Uterus (tissue), 4 donors: ENCODE data around the gene XIRP2. TPM values are rescaled to one million over a fixed set of nuclear protein-coding genes. Genes with fewer than 3 reads are reported as not detected.

Source experiments
- DNase-seq, 2 donors: peaks; one replicate each; pipeline ENCODE4 v3.0.0-alpha.2; 2019 to 2020
- H3K27ac ChIP-seq, 2 donors: fragments of 200-600 bp; sonication (generic); 1 replicate in 1 of 2; 2 replicates in 1 of 2; pipeline ENCODE4 v1.5.1; 2016 to 2018
- H3K27me3 ChIP-seq, 2 donors: fragments of 200-600 bp; sonication (generic); one replicate each; pipeline ENCODE4 v1.5.1; 2018 to 2019; ENCODE audit warnings: control low read depth in 1 of 2
- H3K36me3 ChIP-seq, 2 donors: fragments of 200-600 bp; sonication (generic); one replicate each; pipeline ENCODE4 v1.5.1; 2019; ENCODE audit warnings: control low read depth in 1 of 2
- H3K4me1 ChIP-seq, 2 donors: fragments of 200-600 bp; sonication (generic); one replicate each; pipeline ENCODE4 v1.5.1; 2018 to 2019; ENCODE audit warnings: control low read depth in 1 of 2
- H3K4me3 ChIP-seq, 2 donors: fragments of 200-600 bp; sonication (generic); 1 replicate in 1 of 2; 2 replicates in 1 of 2; pipeline ENCODE4 v1.5.1; 2018 to 2019; ENCODE audit warnings: mild to moderate bottlenecking in 1 of 2
- H3K9me3 ChIP-seq, 2 donors: fragments of 200-600 bp; sonication (generic); one replicate each; pipeline ENCODE4 v1.5.1; 2019; ENCODE audit warnings: control low read depth in 1 of 2
- POLR2A ChIP-seq, 2 donors: fragments of 450-650 bp; IDR thresholded peaks; one replicate each; pipeline ENCODE4 v1.6.1; 2016; ENCODE audit warnings: antibody characterized with exemption in 2 of 2, mild to moderate bottlenecking in 1 of 2, moderate library complexity in 1 of 2
- intact Hi-C: fragments of 100-400 bp; cut with DNase I; formaldehyde crosslinking; loops from one replicate; pipeline ENCODE4 v1.15.1; 2023; ENCODE audit warnings: low total_unique reads
- total RNA-seq, 4 donors: library from RNA; depleted of rRNA in 3 of 4; stranded (reverse); fragments of >200 nt in 3 of 4; gene quantifications; one replicate each; pipeline versions ENCODE4 v1.1.0 to v1.2.4, GENCODE V29; 2014 to 2023
- TF ChIP-seq, protein P1 (sequence below), 4 experiments: fragments of 200-600 bp in 2 of 4; fragments of 450-650 bp in 2 of 4; sonication (generic) in 2 of 4; IDR thresholded peaks; one replicate each; pipeline ENCODE4 v1.5.1; 2016 to 2019; ENCODE audit warnings: antibody characterized with exemption in 4 of 4, mild to moderate bottlenecking in 2 of 4, moderate library complexity in 1 of 4
- donor health status: DM: yes; HTN: yes; CAD: no.

Gene XIRP2
- total RNA-seq, 4 donors from 2014 or later = 0.49 to 0.55 TPM; not detected in 2

DNA sequence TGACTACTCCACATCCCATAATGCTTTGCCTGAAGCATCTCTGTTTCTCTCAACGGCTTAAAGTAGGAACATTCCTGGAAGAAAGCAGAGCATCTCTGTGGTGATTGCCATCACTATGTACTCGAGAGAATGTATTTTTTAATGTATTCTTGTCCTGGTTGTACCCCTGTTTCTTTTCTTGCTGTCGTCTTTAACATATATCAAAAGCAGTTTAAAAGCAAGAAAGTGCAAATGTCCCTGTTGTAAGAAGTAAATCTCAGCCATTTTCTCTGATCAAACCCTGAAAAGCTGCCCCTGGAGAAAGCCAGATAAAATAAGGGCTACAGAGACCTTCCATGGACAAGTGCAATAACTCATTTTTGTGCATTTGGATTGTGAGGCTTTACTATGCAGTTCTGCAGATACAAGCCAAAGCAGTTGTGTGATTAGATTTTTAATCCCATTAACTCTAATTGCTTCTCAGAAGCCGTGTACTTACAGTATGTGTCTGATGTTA lies 70.8 kb downstream of the XIRP2 start:
- H3K4me1 ChIP-seq = no peaks in the 10 kb centered on the region
- TF ChIP-seq, protein P1, sequence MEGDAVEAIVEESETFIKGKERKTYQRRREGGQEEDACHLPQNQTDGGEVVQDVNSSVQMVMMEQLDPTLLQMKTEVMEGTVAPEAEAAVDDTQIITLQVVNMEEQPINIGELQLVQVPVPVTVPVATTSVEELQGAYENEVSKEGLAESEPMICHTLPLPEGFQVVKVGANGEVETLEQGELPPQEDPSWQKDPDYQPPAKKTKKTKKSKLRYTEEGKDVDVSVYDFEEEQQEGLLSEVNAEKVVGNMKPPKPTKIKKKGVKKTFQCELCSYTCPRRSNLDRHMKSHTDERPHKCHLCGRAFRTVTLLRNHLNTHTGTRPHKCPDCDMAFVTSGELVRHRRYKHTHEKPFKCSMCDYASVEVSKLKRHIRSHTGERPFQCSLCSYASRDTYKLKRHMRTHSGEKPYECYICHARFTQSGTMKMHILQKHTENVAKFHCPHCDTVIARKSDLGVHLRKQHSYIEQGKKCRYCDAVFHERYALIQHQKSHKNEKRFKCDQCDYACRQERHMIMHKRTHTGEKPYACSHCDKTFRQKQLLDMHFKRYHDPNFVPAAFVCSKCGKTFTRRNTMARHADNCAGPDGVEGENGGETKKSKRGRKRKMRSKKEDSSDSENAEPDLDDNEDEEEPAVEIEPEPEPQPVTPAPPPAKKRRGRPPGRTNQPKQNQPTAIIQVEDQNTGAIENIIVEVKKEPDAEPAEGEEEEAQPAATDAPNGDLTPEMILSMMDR (IDR thresholded peaks at IDR 0.05) = no peak
- no peak for TF ChIP-seq POLR2A (IDR thresholded peaks at IDR 0.05)
- no peaks in the 10 kb centered on the region for H3K27me3 ChIP-seq
- H3K9me3 ChIP-seq = no peaks in the 10 kb centered on the region
- DNase-seq = no peak
- H3K36me3 ChIP-seq = no peaks in the 10 kb centered on the region
- intact Hi-C loops = no loop called here
- no peak overlapping the region for H3K4me3 ChIP-seq
- H3K27ac ChIP-seq = no peak overlapping the region

DNA sequence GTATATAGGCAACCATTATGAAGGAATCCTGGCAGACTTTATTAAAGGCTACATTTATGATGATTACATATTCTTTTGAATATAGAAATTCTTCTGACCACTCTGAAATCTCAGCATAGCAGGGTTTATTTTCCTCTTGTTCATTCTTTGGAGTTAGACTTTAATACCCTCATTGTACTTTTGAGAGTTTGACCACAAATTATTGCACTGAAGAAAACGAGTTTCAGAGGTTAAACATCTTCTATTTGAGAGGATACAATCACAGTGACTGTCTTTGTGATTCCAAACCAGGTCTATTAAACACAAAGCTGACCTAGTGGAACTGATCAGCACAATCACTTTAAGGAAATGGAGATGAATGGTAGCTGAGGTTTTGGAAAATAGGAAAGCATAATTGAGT lies 71.3 kb downstream of the XIRP2 start:
- H3K36me3 ChIP-seq = no peaks in the 10 kb centered on the region
- H3K4me3 ChIP-seq = no peak overlapping the region
- TF ChIP-seq, protein P1 (IDR thresholded peaks at IDR 0.05) = no peak
- no peak for TF ChIP-seq POLR2A (IDR thresholded peaks at IDR 0.05)
- no peaks in the 10 kb centered on the region for H3K4me1 ChIP-seq
- no peaks in the 10 kb centered on the region for H3K27me3 ChIP-seq
- intact Hi-C loops = no loop called here
- no peak for DNase-seq
- no peaks in the 10 kb centered on the region for H3K9me3 ChIP-seq
- no peak overlapping the region for H3K27ac ChIP-seq

DNA sequence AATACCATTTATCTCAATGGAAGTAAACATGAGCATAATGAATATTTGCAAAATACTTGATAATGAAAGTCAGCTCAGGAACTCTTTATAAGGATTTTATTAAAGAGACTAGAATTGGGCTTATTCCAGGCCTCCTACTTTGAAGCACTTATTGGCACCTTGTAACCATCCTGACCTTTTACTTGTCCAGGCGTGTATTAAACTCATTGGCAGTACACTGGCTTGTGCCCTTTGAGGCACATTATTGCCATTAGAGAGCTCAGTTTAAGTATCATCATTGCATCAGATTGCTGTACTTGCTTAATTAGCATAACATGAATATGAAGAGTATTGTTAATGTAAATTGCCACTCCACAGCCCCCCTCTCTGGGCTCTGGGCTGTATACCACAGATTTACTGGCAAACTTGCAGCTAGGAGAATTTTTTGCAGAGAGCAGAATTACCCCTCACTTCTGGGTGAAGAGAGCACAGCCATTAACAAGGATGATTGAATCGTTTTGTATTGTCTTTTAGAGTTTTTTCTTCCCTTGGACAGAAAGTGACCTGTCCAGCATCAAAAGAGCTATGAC lies 72.5 kb downstream of the XIRP2 start:
- Histone ChIP-seq H3K9me3 (no peaks in the 10 kb centered on the region), H3K36me3 (no peaks in the 10 kb centered on the region), H3K27me3 (no peaks in the 10 kb centered on the region), H3K4me1 (no peaks in the 10 kb centered on the region), H3K4me3 (no peak overlapping the region), H3K27ac (no peak overlapping the region)
- intact Hi-C loops = no loop called here
- DNase-seq = no peak
- no peak for TF ChIP-seq POLR2A (IDR thresholded peaks at IDR 0.05)
- TF ChIP-seq, protein P1 (IDR thresholded peaks at IDR 0.05) = no peak

DNA sequence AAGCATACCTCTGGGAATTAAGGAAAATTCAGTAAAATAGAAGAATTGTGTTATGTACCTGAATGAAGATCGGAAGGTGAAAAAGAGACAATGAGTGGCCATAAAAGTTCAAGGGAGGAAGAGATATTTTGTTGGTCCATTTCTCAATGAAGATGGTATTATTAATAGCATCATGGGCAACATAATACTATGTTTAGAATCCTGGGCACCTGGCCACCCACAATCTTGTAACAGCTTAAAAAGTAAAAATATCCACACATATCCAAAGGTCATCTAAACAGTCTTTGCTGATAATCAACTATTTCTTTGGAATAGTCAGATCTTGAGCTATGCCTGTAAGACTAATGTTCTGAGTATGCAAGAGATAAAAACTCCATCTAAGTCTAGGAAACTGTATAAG lies 73.7 kb downstream of the XIRP2 start:
- Histone ChIP-seq H3K27me3 (no peaks in the 10 kb centered on the region), H3K36me3 (no peaks in the 10 kb centered on the region), H3K4me3 (no peak overlapping the region), H3K27ac (no peak overlapping the region), H3K9me3 (no peaks in the 10 kb centered on the region), H3K4me1 (no peaks in the 10 kb centered on the region)
- intact Hi-C loops = no loop called here
- TF ChIP-seq, protein P1 (IDR thresholded peaks at IDR 0.05) = no peak
- no peak for TF ChIP-seq POLR2A (IDR thresholded peaks at IDR 0.05)
- DNase-seq = no peak

DNA sequence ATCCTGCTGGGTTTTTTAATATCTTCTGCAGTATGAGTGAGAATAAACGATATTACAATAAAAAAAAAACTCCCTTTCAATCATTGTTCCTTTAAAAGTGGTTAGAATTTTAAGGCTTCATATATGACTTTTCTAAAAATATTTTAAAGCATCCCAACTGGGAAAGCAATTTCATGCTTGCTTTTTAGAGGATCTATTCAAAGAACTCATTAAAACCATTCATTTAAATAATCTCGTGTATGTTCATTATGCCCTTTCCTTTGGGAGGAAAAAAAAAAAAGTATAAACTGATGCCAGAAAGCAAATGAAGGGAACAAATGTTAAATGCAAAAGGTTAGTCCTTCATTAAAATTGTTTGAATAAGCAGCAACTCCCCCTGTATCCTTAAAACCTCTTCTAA lies 81.2 kb downstream of the XIRP2 start:
- intact Hi-C loops = no loop called here
- H3K36me3 ChIP-seq = no peaks in the 10 kb centered on the region
- TF ChIP-seq POLR2A (IDR thresholded peaks at IDR 0.05) = no peak
- TF ChIP-seq, protein P1 (IDR thresholded peaks at IDR 0.05) = no peak
- no peak overlapping the region for H3K4me3 ChIP-seq
- no peaks in the 10 kb centered on the region for H3K4me1 ChIP-seq
- H3K27me3 ChIP-seq = no peaks in the 10 kb centered on the region
- no peak overlapping the region for H3K27ac ChIP-seq
- H3K9me3 ChIP-seq = no peaks in the 10 kb centered on the region
- no peak for DNase-seq
